RWPE2 (cell line): Measurements from ENCODE around the gene APCDD1L.

Experiments used
- ATAC-seq: fragments of 200-7000 bp; cut with Tn5 transposase; 3 replicates; pipeline ENCODE4 v1.9.1; 2021; ENCODE audit warnings: low read depth
- DNase-seq: peaks from one replicate; pipeline ENCODE4 v3.0.0-alpha.2; 2020; ENCODE audit warnings: low spot score
- H3K27ac ChIP-seq: fragments of 450-650 bp; 2 replicates; pipeline ENCODE4 v1.5.1; 2017; ENCODE audit warnings: mild to moderate bottlenecking; ENCODE audit not compliant: poor library complexity, severe bottlenecking
- H3K27me3 ChIP-seq: fragments of 250-450 bp; sonication (Bioruptor Pico); 2 replicates; pipeline ENCODE4 v1.5.1; 2021; ENCODE audit warnings: mild to moderate bottlenecking, moderate library complexity; ENCODE audit not compliant: insufficient read depth, poor library complexity, severe bottlenecking
- H3K36me3 ChIP-seq: fragments of 250-450 bp; sonication (Bioruptor Pico); 2 replicates; pipeline ENCODE4 v1.5.1; 2020; ENCODE audit warnings: low read depth, mild to moderate bottlenecking, moderate library complexity
- H3K4me1 ChIP-seq: fragments of 250-450 bp; sonication (Bioruptor Pico); 2 replicates; pipeline ENCODE4 v1.5.1; 2021; ENCODE audit warnings: mild to moderate bottlenecking, moderate library complexity; ENCODE audit not compliant: insufficient read depth, poor library complexity, severe bottlenecking
- H3K4me3 ChIP-seq: fragments of 250-450 bp; sonication (Bioruptor Pico); 2 replicates; pipeline ENCODE4 v1.5.1; 2021; ENCODE audit warnings: mild to moderate bottlenecking, moderate library complexity; ENCODE audit not compliant: severe bottlenecking
- H3K9me3 ChIP-seq: fragments of 250-450 bp; sonication (Bioruptor Pico); 2 replicates; pipeline ENCODE4 v1.5.1; 2021; ENCODE audit warnings: mild to moderate bottlenecking, moderate library complexity; ENCODE audit not compliant: severe bottlenecking
- CTCF ChIP-seq: fragments of 450-650 bp; IDR thresholded peaks from one replicate; pipeline ENCODE4 v1.5.1; 2017; ENCODE audit warnings: mild to moderate bottlenecking, moderate library complexity; ENCODE audit not compliant: poor library complexity, severe bottlenecking

Gene APCDD1L

DNA sequence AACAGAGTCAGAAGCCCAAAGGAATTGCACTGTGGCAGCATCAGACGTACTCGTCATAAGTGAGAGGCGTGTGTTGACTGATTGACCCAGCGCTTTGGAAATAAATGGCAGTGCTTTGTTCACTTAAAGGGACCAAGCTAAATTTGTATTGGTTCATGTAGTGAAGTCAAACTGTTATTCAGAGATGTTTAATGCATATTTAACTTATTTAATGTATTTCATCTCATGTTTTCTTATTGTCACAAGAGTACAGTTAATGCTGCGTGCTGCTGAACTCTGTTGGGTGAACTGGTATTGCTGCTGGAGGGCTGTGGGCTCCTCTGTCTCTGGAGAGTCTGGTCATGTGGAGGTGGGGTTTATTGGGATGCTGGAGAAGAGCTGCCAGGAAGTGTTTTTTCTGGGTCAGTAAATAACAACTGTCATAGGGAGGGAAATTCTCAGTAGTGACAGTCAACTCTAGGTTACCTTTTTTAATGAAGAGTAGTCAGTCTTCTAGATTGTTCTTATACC lies 70.4 kb downstream of the APCDD1L start:
- H3K4me1 ChIP-seq, result peaks cover 1% of the 10 kb centered on the region
- no peak overlapping the region for H3K4me3 ChIP-seq
- no peaks in the 10 kb centered on the region for H3K9me3 ChIP-seq
- ATAC-seq, result no peak
- H3K36me3 ChIP-seq, result peaks cover 85% of the 10 kb centered on the region
- no peak for TF ChIP-seq CTCF
- no peaks in the 10 kb centered on the region for H3K27me3 ChIP-seq
- H3K27ac ChIP-seq, result no peak overlapping the region
- peak; percentile 51 for DNase-seq

GRCh38 chr20:58441723-58442122 lies 73.5 kb downstream of the APCDD1L start:
- ATAC-seq, result no peak
- Histone ChIP-seq H3K4me1 (no peaks in the 10 kb centered on the region), H3K27ac (no peak overlapping the region), H3K9me3 (no peaks in the 10 kb centered on the region), H3K27me3 (no peaks in the 10 kb centered on the region), H3K4me3 (no peak overlapping the region), H3K36me3 (peaks cover 85% of the 10 kb centered on the region)
- peak; percentile 15 for DNase-seq
- TF ChIP-seq CTCF, result no peak

- DNase-seq, result peak; percentile 20
- H3K4me3 ChIP-seq, result no peak overlapping the region
- peaks cover 88% of the 10 kb centered on the region for H3K36me3 ChIP-seq
- no peaks in the 10 kb centered on the region for H3K4me1 ChIP-seq
- ATAC-seq, result no peak
- no peak for TF ChIP-seq CTCF
- no peak overlapping the region for H3K27ac ChIP-seq
- no peaks in the 10 kb centered on the region for H3K9me3 ChIP-seq
- H3K27me3 ChIP-seq, result no peaks in the 10 kb centered on the region
These were observed 75.0 kb downstream of the APCDD1L start for GRCh38 chr20:58440021-58440767.

DNA sequence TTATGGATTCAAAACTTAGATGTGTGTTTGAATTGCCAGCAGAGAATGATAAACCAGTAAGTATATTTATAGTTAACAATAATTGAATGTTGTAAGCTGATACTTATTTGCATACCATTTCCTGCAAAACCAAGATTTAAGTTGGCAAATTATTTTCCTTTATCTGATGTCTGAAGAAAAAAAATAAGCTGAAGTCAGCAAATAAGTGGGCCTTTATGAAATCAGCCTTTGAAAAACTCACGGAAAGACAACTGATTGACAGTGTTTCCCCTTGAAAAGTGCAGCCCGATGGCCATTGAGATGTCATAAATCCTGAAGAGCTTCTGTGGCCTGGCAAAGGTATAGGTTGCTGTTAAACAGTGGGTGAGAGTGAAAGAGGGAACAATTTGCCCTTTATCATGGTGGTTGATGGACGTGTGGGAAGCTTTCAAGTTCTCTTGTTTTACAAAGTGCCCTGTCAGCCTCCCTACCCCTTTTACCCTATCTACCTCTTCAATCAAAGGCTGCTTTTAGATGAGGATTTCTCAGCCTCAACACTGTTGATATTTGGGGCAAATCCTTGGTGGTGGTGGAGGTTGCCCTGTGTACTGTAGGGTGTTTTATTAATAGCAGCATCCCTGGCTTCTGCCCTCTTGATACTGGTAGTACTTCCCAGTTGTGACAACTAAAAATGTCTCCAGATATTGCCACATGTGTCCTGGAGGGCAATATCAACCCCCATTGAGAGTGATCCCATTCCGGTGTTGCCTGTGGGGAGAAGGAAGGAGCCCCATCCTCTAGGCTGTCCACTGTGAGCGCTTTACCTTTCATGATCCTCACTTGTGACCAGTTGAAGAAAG lies 76.0 kb downstream of the APCDD1L start:
- Histone ChIP-seq H3K27me3 (no peaks in the 10 kb centered on the region), H3K4me3 (no peak overlapping the region), H3K36me3 (peaks cover 86% of the 10 kb centered on the region), H3K4me1 (no peaks in the 10 kb centered on the region), H3K27ac (no peak overlapping the region), H3K9me3 (no peaks in the 10 kb centered on the region)
- TF ChIP-seq CTCF, result no peak
- DNase-seq (peak; percentile 26), ATAC-seq (no peak)
